ENCODE measurements around the gene RFFL. TPM values are rescaled to one million over a fixed set of nuclear protein-coding genes. Genes with fewer than 3 reads are reported as not detected.
"Not testable (repeated sequence)": the region's sequence is repeated elsewhere in the genome, so short reads cannot be mapped to it uniquely, and the experiment has no call there.

The RFFL gene
- total RNA-seq, 1 experiment from 2014 or later: 30.3 TPM

- TF ChIP-seq ATF6 (CRISPR knock-in tag; IDR thresholded peaks at IDR 0.05) (no peak), CREM (CRISPR knock-in tag; IDR thresholded peaks at IDR 0.05) (no peak), MAX (CRISPR knock-in tag; IDR thresholded peaks at IDR 0.05) (no peak), ATF1 (CRISPR knock-in tag; IDR thresholded peaks at IDR 0.05) (no peak), USF2 (CRISPR knock-in tag; IDR thresholded peaks at IDR 0.05) (no peak), ZBTB21 (CRISPR knock-in tag; IDR thresholded peaks at IDR 0.05; ENCODE audit: borderline replicate concordance) (no peak), ZMAT4 (CRISPR knock-in tag; IDR thresholded peaks at IDR 0.05) (no peak)
Measured at GRCh38 chr17:35094902-35095301, 31.4 kb upstream of the RFFL start (continued).

GRCh38 chr17:35090707-35091106 is 27.2 kb upstream of the RFFL start:
- DNase-seq (ENCODE audit: low spot score); H3K9me3 Mint-ChIP-seq; H3K27me3 Mint-ChIP-seq (ENCODE audit: low read depth); H3K36me3 Mint-ChIP-seq; POLR2A ChIA-PET; H3K4me3 Mint-ChIP-seq; H3K27ac Mint-ChIP-seq; ATAC-seq: not testable (repeated sequence)
- CTCF ChIA-PET: interaction anchor here (1.0 to 2.0 kb wide), 2 partner anchors 29 to 82 kb away, joined by 6 to 27 read pairs; partner anchors contain the start of gene RAD51D
- H3K4me1 Mint-ChIP-seq: peaks cover 34% of the 10 kb centered on the region

GRCh38 chr17:35089586-35090296 is 26.2 kb upstream of the RFFL start:
- H3K27ac Mint-ChIP-seq: no peak overlapping the region; the same call in 1 of the 2 replicates
- no peak for DNase-seq (ENCODE audit: low spot score)
- ChIA-PET POLR2A (interaction anchor here (0.6 to 1.0 kb wide), 2 partner anchors 26 to 153 kb away, joined by 3 to 6 read pairs; partner anchors contain the start of genes RFFL and SLFN5), CTCF (interaction anchor here (0.6 to 2.0 kb wide), 32 partner anchors 9 to 487 kb away, joined by 3 to 27 read pairs (median 4); partner anchors contain the start of genes RAD51D and RFFL)
- peaks cover 4% of the 10 kb centered on the region for H3K27me3 Mint-ChIP-seq (ENCODE audit: low read depth)
- H3K9me3 Mint-ChIP-seq: no peaks in the 10 kb centered on the region
- TF ChIP-seq ATF1 (CRISPR knock-in tag; IDR thresholded peaks at IDR 0.05): no peak
- TF ChIP-seq HMGXB4 (CRISPR knock-in tag; IDR thresholded peaks at IDR 0.05): 0 out of 2 replicates have a peak, but pooled peaks have one; percentile 6
- peak; percentile 90 for TF ChIP-seq NFE2L1 (CRISPR knock-in tag; IDR thresholded peaks at IDR 0.05)
- H3K36me3 Mint-ChIP-seq: no peaks in the 10 kb centered on the region
- peaks cover 43% of the 10 kb centered on the region for H3K4me1 Mint-ChIP-seq
- H3K4me3 Mint-ChIP-seq: peak overlapping the region; percentile 67
- peak; percentile 48 for ATAC-seq

- ChIA-PET POLR2A (interaction anchor here (1.0 kb wide), 1 partner anchor 154 kb away, joined by 3 read pairs; the partner anchor contains the start of gene SLFN5), CTCF (interaction anchor here (0.7 to 2.0 kb wide), 28 partner anchors 9 to 487 kb away, joined by 3 to 27 read pairs (median 4); partner anchors contain the start of genes RAD51D and RFFL)
- Mint-ChIP-seq H3K36me3 (no peaks in the 10 kb centered on the region), H3K4me3 (peak overlapping the region; percentile 87), H3K4me1 (peaks cover 43% of the 10 kb centered on the region), H3K9me3 (no peaks in the 10 kb centered on the region), H3K27ac (no peak overlapping the region), H3K27me3 (ENCODE audit: low read depth) (peaks cover 4% of the 10 kb centered on the region)
- ATAC-seq (peak; percentile 85), DNase-seq (ENCODE audit: low spot score) (peak; percentile 85)
- TF ChIP-seq ATF1 (CRISPR knock-in tag; IDR thresholded peaks at IDR 0.05) (no peak), NR3C1 (CRISPR knock-in tag; conservative IDR thresholded peaks at IDR 0.05; ENCODE audit: low read depth) (no peak), JUN (CRISPR knock-in tag; IDR thresholded peaks at IDR 0.05) (no peak), TEAD1 (CRISPR knock-in tag; IDR thresholded peaks at IDR 0.05) (peak; percentile 63; the same call in 1 of the 2 replicates), ZNF138 (CRISPR knock-in tag; conservative IDR thresholded peaks at IDR 0.05) (no peak), SMAD3 (CRISPR knock-in tag; IDR thresholded peaks at IDR 0.05; ENCODE audit: borderline replicate concordance) (no peak), ZNF281 (CRISPR knock-in tag; IDR thresholded peaks at IDR 0.05) (no peak)
Measured at GRCh38 chr17:35088881-35089585, 25.5 kb upstream of the RFFL start.

All from WTC11 (cell line).